Stimulated activated CD8-positive, alpha-beta memory T cell treated with anti-CD3 and anti-CD28 coated beads, Interleukin-7, amount 100 ng/mL, for 48 hours (primary cell): ENCODE measurements around the gene NFE2L1.
A peak's percentile ranks its signal among the peaks of the same experiment; 100 is the strongest.

ENCODE experiments used
- DNase-seq, 2 donors: peaks; one replicate each; pipeline ENCODE4 v3.0.0-alpha.2; 2020; ENCODE audit warnings: low read depth in 1 of 2; ENCODE audit errors: extremely low read depth in 1 of 2

The NFE2L1 gene

DNA sequence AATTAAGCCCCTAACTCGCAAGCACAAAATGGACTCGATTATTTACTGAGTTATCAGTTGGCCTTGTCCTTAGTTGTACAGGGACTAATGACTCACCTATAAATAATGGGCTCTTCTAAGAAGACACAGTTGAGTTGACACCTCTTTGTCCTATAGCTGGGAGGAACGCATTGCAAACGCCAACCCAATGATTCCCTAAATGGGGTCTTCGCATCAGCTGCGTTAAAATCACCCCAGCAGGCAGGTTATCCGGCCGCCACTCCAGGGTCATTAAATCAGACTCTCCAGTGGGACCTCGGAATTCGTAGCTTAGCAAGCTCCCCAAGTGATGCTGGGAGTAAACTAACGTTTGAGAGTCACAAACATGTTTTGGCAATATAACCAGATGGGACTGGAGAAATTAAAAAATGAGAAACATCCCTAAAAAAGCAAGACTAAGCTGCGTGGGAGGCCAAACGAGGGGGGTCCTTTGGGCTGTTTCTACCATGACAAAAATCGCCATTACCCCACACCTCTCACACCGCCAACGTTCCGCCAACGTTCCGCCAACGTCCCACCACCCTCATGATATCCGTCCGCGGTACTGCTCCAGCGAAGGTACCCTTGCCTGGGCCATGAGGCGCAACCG lies 932 bp upstream of the NFE2L1 start:
- DNase-seq: no peak

DNA sequence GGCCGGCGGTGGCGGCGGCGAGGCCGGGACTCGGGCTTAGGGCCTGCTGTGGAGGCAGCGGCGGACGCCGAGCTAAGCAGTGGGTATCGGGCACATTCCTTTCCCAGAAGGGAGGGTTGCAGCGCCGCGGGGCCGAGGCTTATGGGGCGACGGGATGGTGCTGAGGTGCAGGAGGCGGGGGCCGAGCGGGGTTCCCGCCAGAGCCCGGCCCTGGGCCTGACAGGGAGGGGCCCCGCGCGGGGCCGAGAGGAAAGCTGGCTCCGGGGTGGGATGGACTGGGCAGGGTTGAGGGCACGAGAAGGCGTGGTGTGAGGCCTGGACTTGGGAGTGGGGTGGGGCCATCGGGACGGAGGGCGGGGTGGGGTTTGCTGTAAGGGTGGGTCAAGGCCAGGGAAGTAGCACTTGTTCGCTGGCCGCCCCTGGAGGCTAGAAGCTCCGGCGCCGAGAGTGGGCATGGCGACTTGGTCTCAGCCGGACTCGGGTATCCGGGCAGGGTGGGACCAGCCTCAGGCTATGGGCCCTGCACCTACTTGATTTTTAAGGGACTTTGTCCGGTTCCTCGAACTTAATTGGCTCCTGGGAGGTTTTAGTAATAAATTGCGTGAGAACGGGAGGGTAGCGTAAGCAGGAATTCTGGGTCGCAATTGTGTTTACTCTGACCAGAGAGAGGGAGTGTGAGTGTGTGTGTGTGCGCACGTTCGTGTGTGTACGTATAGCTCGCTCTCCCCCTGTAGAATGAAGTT lies 396 bp downstream of the NFE2L1 start:
- DNase-seq: peak; percentile 52 to 61

DNA sequence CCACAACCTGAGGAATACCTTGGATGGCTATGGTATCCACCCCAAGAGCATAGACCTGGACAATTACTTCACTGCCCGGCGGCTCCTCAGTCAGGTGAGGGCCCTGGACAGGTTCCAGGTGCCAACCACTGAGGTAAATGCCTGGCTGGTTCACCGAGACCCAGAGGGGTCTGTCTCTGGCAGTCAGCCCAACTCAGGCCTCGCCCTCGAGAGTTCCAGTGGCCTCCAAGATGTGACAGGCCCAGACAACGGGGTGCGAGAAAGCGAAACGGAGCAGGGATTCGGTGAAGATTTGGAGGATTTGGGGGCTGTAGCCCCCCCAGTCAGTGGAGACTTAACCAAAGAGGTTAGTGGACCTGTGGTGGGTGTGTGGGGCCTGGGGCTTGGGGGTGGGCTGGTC lies 3.1 kb downstream of the NFE2L1 start:
- DNase-seq: no peak

DNA sequence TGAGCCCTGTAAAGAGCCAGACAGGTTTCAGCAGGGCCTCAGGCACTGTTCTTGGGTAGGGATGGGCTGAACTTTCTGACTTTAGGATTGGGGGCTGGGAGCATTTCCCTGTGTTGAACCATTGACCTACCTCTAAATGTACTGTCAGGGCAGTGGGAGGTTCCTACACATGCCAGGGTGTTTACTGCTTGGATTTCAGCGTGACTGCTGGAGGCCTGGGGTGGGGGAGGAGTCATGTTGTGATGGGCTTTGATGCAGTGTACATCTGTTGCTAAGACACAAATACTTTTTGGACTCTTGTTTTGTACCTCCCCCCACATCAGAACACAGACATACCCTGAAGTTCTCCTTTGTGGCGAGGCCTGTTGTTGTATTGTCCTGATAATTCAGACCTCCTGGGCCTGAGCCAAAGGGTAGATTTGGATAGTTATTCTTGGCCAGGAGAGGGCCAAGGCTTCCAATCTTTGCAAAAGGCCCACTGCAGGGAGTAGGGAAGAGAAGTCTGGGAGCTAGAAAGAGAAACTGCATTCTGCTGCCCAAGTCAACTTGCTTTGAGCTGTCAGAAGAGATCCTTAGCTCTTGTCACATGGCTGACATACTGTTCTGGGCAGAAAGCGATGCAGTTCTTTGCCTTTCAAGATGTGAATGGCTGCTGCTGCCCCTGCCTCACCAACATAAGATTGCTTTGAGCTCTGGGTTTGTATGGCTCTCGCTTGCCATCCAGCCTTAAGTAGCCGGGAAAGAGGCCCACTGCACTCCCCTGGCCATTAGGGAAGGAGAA lies 3.7 kb downstream of the NFE2L1 start:
- DNase-seq: no peak

DNA sequence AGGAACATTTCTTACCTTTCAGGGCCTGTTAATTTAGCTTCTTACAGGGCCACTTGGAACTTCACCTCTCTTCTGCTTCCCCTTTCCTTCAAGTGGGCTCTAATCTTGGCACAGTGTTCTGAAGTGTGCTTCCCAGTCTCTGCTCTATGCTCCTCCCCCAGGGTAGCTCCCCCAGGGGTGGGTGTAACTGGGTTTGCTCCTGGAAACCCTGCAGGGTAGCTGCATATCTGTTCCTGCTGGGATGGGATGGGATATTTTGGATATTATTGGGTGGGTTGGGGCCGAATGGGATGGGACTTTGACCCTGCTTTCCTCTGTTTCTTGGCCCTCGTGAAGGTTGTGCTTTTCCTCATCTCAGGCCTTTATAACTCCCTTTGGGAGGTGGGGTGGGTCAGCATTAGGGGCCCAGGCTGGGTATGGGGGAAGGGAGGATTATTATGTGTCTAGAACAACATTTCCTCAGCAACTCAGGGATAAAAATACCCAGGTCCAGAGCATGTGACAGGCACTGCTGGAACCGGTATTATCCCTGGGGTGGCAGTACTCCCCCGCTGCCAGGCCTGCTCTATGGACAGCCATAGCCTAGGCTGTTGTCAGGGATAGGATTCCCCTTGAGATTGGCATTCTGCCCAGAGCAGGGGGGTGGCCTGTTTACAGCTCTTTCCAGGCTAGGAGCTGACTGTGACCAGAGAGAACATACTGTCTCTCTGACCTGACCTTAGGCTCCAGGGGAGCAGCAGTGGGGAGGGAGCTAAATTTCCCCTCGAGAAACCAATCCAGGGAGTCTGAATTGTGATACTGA lies 5.0 kb downstream of the NFE2L1 start:
- no peak for DNase-seq

DNA sequence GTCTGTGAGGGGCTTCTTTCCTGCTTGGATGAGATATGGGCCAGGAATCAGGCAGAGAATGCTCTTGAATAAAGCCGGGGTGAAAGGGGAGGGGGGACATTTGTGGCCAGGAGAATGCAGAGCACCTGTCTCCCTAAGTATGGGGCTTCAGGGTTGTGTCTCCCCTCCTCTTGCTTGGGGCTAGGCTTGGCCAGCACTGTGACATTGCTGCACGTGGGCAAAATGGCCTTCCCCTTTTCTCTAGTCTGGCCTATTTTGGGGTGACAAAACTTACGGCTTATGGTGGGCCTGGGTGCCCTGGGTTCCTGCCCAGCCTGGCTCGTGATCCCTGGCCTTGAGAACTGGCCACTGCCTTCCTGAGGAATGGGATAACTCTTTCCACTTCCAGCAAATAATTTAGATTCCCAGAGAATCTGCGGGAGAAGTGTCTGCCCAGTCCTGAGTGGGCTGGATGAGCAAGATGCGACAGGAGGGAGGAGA lies 5.6 kb downstream of the NFE2L1 start:
- no peak for DNase-seq

DNA sequence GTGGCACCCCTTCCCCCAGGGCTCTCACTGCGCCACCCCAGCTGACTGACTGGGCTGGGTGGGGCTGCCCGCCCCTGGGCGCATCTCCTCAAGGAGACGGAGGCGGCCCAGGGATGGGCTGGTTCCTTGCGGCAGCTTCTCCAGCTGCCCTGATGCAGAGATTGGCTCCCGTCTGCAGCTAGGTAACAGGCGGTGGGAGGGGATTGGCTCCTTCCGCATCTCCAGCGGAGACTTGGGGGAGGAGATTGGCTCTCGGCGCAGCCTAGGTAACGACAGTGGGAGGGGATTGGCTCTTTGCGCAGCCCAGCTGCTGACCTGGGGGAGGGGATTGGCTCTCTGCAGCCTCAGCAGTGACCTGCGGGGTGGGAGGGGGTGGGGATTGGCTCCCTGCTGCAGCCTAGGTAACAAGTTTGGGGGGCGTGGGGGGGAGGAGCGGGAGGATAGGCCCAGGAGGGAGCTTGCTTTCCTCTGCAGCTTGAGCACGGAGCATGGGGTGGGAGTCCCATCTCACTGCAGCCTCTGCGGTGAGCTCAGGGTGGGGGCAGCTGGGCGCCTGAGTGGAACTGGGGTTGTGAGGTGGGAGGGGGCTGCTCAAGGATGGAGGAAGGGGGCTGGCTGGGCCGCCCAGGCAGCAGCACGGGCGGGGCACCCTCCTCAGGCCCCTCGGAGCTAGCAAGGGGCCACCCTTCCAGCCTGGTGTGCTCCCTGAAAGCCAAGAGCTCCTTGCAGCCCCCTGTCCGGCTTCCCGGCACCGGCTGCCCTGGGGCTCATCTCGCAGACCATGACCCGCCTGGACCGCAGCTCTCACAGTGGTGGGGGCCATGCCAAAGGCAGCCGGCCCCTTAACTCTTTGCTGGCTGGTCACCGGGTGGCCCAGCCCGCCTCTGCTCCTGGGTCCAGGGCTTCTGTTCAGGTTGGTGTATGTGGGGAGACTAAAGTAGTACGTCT lies 6.4 kb downstream of the NFE2L1 start:
- no peak for DNase-seq

DNA sequence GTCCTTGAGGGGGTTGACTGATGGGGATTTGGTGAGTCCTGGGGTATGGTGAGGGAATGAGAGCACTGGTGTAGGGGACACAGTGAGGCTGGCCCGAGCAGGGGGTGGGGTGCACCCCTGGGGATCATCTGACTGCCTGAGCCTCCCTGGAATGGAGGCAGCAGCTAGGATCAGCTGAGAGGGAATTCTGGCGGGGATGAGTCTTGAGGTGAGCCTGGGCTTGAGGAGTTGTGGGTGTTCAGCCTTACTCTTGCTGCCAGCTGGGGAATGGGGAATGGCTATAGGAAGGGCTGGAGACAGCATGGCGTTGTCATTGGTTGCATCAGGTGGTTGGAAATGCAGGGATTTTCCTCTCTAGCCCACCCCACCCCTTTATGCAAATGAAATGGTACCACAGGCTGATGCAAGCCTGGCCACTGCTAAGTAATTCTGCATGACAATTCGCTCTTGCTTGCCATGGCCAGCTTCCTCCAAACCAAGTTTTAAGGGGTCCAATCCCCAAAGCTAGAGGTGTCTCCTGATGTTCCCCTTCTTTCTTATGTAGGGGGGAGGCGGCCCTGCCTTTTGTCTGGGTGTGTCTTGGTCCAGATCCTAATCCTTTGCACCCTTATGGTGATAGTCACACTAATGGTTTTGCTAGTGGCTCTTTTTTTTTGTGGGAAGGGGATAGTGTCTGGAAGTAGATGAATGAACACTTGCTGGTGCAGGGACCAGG lies 7.5 kb downstream of the NFE2L1 start:
- DNase-seq: peak in 1 of 2 donors; percentile 49

DNA sequence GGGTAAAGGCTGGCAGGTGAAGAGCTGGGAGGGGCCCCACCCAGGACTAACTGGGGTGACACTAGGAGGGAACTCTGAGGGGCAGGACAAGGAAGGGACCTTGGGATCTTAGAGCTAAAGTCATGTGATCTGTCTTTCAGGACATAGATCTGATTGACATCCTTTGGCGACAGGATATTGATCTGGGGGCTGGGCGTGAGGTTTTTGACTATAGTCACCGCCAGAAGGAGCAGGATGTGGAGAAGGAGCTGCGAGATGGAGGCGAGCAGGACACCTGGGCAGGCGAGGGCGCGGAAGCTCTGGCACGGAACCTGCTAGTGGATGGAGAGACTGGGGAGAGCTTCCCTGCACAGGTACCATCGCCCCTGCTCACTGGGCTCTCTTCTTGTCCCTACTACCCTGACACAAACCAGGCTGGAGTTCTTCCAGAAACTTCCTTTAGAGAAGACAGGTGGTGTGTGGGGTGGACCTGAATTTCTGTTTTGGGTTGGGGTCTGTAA lies 8.1 kb downstream of the NFE2L1 start:
- DNase-seq: no peak

DNA sequence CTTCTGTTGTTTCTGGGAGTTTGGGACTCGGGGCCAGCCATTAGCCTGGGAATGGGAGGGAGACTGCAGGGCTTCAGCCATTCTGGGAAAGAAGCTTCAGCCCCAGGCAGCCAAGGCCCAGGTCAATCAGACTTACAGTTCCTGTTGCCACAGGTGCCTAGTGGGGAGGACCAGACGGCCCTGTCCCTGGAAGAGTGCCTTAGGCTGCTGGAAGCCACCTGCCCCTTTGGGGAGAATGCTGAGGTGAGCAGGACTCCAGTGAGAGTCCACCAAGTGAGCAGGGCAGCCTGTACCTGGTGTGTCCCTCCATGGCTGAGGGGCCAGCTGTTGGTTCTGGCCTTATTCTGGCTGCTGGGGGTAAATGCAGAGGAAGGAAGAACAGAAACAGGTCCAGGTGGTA lies 8.7 kb downstream of the NFE2L1 start:
- no peak for DNase-seq

DNA sequence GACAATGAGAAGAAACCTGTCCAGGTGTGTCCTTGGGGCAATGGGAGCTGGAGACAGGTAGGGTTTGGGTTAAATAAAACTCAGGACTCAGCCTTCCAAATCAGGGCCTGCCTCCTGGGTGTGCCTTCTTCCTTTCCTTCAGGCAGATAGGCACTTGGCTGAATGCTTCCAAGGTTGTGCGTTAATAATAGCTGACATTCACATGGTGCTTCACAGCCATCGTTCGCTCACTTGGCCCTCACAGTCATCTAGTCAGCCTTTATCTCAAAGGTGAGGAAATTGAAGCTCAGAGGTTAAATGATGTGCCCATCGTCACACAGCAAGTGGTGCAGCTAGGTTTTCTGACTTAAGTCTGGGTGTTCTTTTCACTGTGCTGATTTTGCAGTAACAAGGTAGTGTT lies 9.5 kb downstream of the NFE2L1 start:
- no peak for DNase-seq

DNA sequence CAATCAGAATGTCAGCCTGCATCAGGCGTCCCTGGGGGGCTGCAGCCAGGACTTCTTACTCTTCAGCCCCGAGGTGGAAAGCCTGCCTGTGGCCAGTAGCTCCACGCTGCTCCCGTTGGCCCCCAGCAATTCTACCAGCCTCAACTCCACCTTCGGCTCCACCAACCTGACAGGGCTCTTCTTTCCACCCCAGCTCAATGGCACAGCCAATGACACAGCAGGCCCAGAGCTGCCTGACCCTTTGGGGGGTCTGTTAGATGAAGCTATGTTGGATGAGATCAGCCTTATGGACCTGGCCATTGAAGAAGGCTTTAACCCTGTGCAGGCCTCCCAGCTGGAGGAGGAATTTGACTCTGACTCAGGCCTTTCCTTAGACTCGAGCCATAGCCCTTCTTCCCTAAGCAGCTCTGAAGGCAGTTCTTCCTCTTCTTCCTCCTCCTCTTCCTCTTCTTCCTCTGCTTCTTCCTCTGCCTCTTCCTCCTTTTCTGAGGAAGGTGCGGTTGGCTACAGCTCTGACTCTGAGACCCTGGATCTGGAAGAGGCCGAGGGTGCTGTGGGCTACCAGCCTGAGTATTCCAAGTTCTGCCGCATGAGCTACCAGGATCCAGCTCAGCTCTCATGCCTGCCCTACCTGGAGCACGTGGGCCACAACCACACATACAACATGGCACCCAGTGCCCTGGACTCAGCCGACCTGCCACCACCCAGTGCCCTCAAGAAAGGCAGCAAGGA lies 10.4 kb downstream of the NFE2L1 start:
- no peak for DNase-seq

DNA sequence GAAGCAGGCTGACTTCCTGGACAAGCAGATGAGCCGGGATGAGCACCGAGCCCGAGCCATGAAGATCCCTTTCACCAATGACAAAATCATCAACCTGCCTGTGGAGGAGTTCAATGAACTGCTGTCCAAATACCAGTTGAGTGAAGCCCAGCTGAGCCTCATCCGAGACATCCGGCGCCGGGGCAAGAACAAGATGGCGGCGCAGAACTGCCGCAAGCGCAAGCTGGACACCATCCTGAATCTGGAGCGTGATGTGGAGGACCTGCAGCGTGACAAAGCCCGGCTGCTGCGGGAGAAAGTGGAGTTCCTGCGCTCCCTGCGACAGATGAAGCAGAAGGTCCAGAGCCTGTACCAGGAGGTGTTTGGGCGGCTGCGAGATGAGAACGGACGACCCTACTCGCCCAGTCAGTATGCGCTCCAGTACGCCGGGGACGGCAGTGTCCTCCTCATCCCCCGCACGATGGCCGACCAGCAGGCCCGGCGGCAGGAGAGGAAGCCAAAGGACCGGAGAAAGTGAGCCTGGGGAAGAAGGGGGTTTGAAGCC lies 11.0 kb downstream of the NFE2L1 start:
- no peak for DNase-seq

DNA sequence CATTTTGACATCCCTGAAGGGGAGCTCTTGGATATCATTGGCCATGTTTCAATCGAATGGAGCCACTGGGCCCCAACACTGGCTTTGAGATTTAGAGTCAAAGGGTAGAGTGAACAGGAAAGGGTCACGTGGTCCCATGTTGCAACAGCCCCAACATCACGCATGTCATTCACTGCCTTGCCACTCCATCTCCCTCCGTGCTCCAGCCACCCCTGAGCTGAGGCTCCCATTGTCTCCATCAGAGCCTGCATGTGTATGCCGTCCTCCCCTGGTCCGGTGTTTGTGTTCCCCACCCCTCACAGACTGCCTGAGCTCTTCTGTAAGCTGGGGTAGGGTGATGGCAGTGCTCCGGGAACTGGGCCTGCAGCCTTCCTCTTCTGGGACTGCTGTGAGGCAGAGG lies 12.1 kb downstream of the NFE2L1 start:
- no peak for DNase-seq

DNA sequence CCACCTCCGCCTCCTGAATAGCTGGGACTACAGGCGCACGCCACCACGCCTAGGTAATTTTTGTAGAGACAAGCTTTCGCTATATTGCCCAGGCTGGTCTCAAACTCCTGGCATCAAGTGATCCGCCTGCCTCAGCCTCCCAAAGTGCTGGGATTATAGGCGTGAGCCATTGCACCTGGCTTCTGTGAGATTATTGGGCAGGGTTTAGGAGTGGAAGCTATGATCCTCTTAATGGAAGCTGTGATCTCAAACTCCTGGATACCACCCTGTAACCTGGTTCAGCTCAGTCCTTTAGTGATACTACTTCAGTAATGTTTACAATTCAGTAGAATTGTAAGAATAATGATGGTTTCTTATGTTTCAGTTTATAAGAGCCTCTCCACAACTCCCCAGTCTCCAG lies 14.1 kb downstream of the NFE2L1 start:
- no peak for DNase-seq

DNA sequence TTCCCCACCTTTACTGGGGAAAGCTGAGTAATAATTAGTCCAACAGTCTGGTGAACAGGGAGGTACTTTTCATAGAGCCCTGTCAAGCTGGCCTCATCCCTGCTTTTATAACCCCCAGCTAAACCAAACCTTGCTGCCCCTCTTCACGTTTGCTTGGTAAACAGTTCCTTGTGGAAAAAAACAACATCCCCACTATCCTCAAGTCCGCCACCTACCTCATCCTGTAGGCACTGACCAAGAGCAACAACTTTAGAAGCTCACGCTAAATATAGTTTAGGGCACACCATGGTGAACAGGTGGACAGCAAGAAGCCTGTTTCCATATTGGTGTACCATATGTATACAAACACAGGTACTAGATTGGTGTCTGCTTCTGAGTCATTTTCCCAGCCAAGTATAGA lies 16.5 kb downstream of the NFE2L1 start:
- no peak for DNase-seq

DNA sequence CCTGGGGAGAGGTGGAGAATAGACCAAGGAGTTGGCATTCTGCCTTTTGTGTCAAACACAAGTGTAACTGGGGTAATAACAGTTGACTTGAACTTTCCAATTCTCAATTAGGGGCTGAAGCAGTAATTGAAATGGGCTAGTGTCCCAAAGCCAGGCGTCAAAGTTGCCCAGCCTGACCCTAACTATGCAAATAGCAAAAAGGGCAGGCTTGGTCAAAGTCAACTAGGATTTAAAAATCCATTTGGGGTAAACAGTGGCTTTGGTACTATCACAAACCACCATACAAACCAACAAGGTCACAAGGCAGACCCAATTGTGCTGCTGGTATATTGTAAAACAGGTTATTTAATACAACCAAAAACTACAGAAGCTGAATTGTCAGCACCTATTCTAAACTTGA lies 18.0 kb downstream of the NFE2L1 start:
- no peak for DNase-seq

DNA sequence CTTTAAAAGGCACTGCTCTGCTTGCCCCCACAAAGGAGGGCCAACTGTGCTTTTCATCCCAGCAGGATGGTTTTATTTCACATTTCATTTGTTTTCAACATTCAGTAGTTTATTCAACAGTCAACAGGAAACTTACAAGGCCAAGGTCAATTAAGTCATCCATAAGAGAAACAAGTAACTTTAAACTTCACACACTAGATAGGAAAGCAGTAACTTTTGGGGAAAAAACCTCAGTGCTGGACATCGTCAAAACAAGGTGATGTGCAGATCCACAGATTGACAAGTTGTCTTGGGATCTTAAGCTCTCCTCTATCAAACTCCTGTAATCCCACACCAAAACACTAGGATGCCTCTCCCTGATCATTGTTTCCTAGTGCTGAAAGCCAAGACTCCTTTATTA lies 18.5 kb downstream of the NFE2L1 start:
- DNase-seq: no peak
